Head of caudate nucleus (tissue), 42 donors: ENCODE data around the gene ARL4A.
"Not testable (repeated sequence)": the region's sequence is repeated elsewhere in the genome, so short reads cannot be mapped to it uniquely, and the experiment has no call there.

Experiments
- DNase-seq, 42 donors: peaks; one replicate each; pipeline versions ENCODE4 v3.0.0 to v3.0.0-alpha.2; 2020 to 2021; ENCODE audit warnings: mixed read lengths in 7 of 42
- intact Hi-C: fragments of 100-400 bp; cut with DNase I; formaldehyde crosslinking; loops from one replicate; pipeline ENCODE4 v1.15.0; 2022

Gene ARL4A

GRCh38 chr7:12686891-12687717 is at the start of gene ARL4A:
TSS of gene ARL4A (plus strand) at chr7:12687633. CDS start at chr7:12688255, 622 bp downstream.
- intact Hi-C loops = loop anchor here (10.0 kb wide), 1 partner anchor 428 kb away; no protein-coding TSS in a partner anchor

GRCh38 chr7:12637819-12638592 is 49.4 kb upstream of the ARL4A start:
- DNase-seq = no peak
- intact Hi-C loops = loop anchor here (5.0 kb wide), 1 partner anchor 624 kb away; no protein-coding TSS in a partner anchor

More at GRCh38 chr7:12686891-12687717, at the start of gene ARL4A:
- peak; percentile 93 to 99 (median 98) for DNase-seq

- intact Hi-C loops = loop anchor here (5.0 kb wide), 1 partner anchor 623 kb away; no protein-coding TSS in a partner anchor
- no peak for DNase-seq
These were observed 48.5 kb upstream of the ARL4A start for GRCh38 chr7:12638851-12639456.

- intact Hi-C loops = no loop called here
- no peak for DNase-seq
These were observed 46.9 kb upstream of the ARL4A start for GRCh38 chr7:12640299-12641096.

- intact Hi-C loops = no loop called here
- no peak for DNase-seq
These were observed 46.2 kb upstream of the ARL4A start for GRCh38 chr7:12641196-12641595.

- no peak for DNase-seq
- intact Hi-C loops = no loop called here
These were observed 44.9 kb upstream of the ARL4A start for GRCh38 chr7:12642508-12642907.

GRCh38 chr7:12643001-12643643 is 44.3 kb upstream of the ARL4A start:
- intact Hi-C loops = no loop called here

GRCh38 chr7:12643644-12644043 is 43.8 kb upstream of the ARL4A start:
- no peak for DNase-seq
- intact Hi-C loops = no loop called here

More at GRCh38 chr7:12643001-12643643, 44.3 kb upstream of the ARL4A start:
- DNase-seq = no peak

GRCh38 chr7:12645212-12645611 is 42.2 kb upstream of the ARL4A start:
- intact Hi-C loops, DNase-seq: not testable (repeated sequence)

- no peak for DNase-seq
- intact Hi-C loops = no loop called here
These were observed 41.3 kb upstream of the ARL4A start for GRCh38 chr7:12646139-12646538.

GRCh38 chr7:12647364-12648219 is 39.8 kb upstream of the ARL4A start:
- DNase-seq = no peak
- intact Hi-C loops = no loop called here

GRCh38 chr7:12648704-12649261 is 38.6 kb upstream of the ARL4A start:
- DNase-seq = no peak
- intact Hi-C loops = no loop called here

- no peak for DNase-seq
- intact Hi-C loops = no loop called here
These were observed 38.1 kb upstream of the ARL4A start for GRCh38 chr7:12649348-12649747.

GRCh38 chr7:12650080-12650479 is 37.4 kb upstream of the ARL4A start:
- intact Hi-C loops = no loop called here
- no peak for DNase-seq

- DNase-seq = no peak
- intact Hi-C loops = no loop called here
These were observed 34.3 kb upstream of the ARL4A start for GRCh38 chr7:12653110-12653509.

- intact Hi-C loops = no loop called here
- DNase-seq = no peak
These were observed 33.9 kb upstream of the ARL4A start for GRCh38 chr7:12653518-12653917.

- intact Hi-C loops = no loop called here
- DNase-seq = no peak
These were observed 32.3 kb upstream of the ARL4A start for GRCh38 chr7:12655161-12655560.
